Measurements from ENCODE around the gene DKK3.

Gene DKK3

GRCh38 chr11:11977206-11977938, 31.1 kb downstream of the DKK3 start:
- Histone ChIP-seq H3K4me2 (ENCODE audit: insufficient read depth, low read length) (no peak overlapping the region), H3K27me3 (ENCODE audit: insufficient read depth, low read length, poor library complexity) (peaks cover 8% of the 10 kb centered on the region), H4K20me1 (ENCODE audit: insufficient read depth, low read length) (0 out of 2 replicates have a peak, but pooled peaks cover 3% of the 10 kb centered on the region), H3K4me3 (ENCODE audit: low read depth in 1 of 2, low read length in 2 of 2) (no peak overlapping the region), H3K9me3 (ENCODE audit: insufficient read depth, low read length, severe bottlenecking) (no peaks in the 10 kb centered on the region), H2AFZ (ENCODE audit: low read depth, low read length) (no peak overlapping the region), H3K4me1 (ENCODE audit: insufficient read depth, low read length) (no peaks in the 10 kb centered on the region), H3K79me2 (ENCODE audit: insufficient read depth, low read length) (no peaks in the 10 kb centered on the region), H3K27ac (ENCODE audit: low read length) (no peak overlapping the region), H3K36me3 (ENCODE audit: insufficient read depth, low read length) (no peaks in the 10 kb centered on the region), H3K9ac (ENCODE audit: low read depth, low read length) (no peak overlapping the region)
- no peak for DNase-seq
- ATAC-seq (ENCODE audit: insufficient read depth, low read depth) = no peak
- TF ChIP-seq CTCF (IDR thresholded peaks at IDR 0.05; ENCODE audit: borderline replicate concordance, extremely low read depth, low read length, poor library complexity, severe bottlenecking) (no peak), EZH2 (IDR thresholded peaks at IDR 0.05; ENCODE audit: borderline replicate concordance, low read depth, low read length, severe bottlenecking) (no peak)

GRCh38 chr11:11976481-11977127, 31.8 kb downstream of the DKK3 start:
- Histone ChIP-seq H3K79me2 (ENCODE audit: insufficient read depth, low read length) (no peaks in the 10 kb centered on the region), H3K27ac (ENCODE audit: low read length) (no peak overlapping the region), H3K4me3 (ENCODE audit: low read depth in 1 of 2, low read length in 2 of 2) (no peak overlapping the region), H3K9me3 (ENCODE audit: insufficient read depth, low read length, severe bottlenecking) (no peaks in the 10 kb centered on the region), H3K4me2 (ENCODE audit: insufficient read depth, low read length) (no peak overlapping the region), H3K36me3 (ENCODE audit: insufficient read depth, low read length) (no peaks in the 10 kb centered on the region), H3K9ac (ENCODE audit: low read depth, low read length) (no peak overlapping the region), H4K20me1 (ENCODE audit: insufficient read depth, low read length) (0 out of 2 replicates have a peak, but pooled peaks cover 3% of the 10 kb centered on the region), H2AFZ (ENCODE audit: low read depth, low read length) (no peak overlapping the region), H3K27me3 (ENCODE audit: insufficient read depth, low read length, poor library complexity) (peaks cover 8% of the 10 kb centered on the region), H3K4me1 (ENCODE audit: insufficient read depth, low read length) (no peaks in the 10 kb centered on the region)
- no peak for TF ChIP-seq CTCF (IDR thresholded peaks at IDR 0.05; ENCODE audit: borderline replicate concordance, extremely low read depth, low read length, poor library complexity, severe bottlenecking)
- no peak for TF ChIP-seq EZH2 (IDR thresholded peaks at IDR 0.05; ENCODE audit: borderline replicate concordance, low read depth, low read length, severe bottlenecking)
- ATAC-seq (ENCODE audit: insufficient read depth, low read depth) = no peak
- no peak for DNase-seq

GRCh38 chr11:11975201-11976092, 33.0 kb downstream of the DKK3 start:
- Histone ChIP-seq H3K27ac (ENCODE audit: low read length) (no peak overlapping the region), H3K9ac (ENCODE audit: low read depth, low read length) (no peak overlapping the region), H3K4me1 (ENCODE audit: insufficient read depth, low read length) (no peaks in the 10 kb centered on the region), H3K9me3 (ENCODE audit: insufficient read depth, low read length, severe bottlenecking) (no peaks in the 10 kb centered on the region), H4K20me1 (ENCODE audit: insufficient read depth, low read length) (0 out of 2 replicates have a peak, but pooled peaks cover 3% of the 10 kb centered on the region), H2AFZ (ENCODE audit: low read depth, low read length) (no peak overlapping the region), H3K27me3 (ENCODE audit: insufficient read depth, low read length, poor library complexity) (peaks cover 11% of the 10 kb centered on the region), H3K36me3 (ENCODE audit: insufficient read depth, low read length) (no peaks in the 10 kb centered on the region), H3K79me2 (ENCODE audit: insufficient read depth, low read length) (no peaks in the 10 kb centered on the region), H3K4me2 (ENCODE audit: insufficient read depth, low read length) (no peak overlapping the region), H3K4me3 (ENCODE audit: low read depth in 1 of 2, low read length in 2 of 2) (no peak overlapping the region)
- TF ChIP-seq CTCF (IDR thresholded peaks at IDR 0.05; ENCODE audit: borderline replicate concordance, extremely low read depth, low read length, poor library complexity, severe bottlenecking) (no peak), EZH2 (IDR thresholded peaks at IDR 0.05; ENCODE audit: borderline replicate concordance, low read depth, low read length, severe bottlenecking) (no peak)
- ATAC-seq (ENCODE audit: insufficient read depth, low read depth) (no peak), DNase-seq (no peak)
